Nephron (organoid): ENCODE results near the gene KDM6A.

Experiments used
- H3K27ac Mint-ChIP-seq, 3 experiments: 2 replicates each; pipeline ENCODE4 v1.8.0; 2020; ENCODE audit warnings: mixed read lengths in 3 of 3, mild to moderate bottlenecking in 2 of 3, moderate library complexity in 1 of 3
- H3K27me3 Mint-ChIP-seq: 2 replicates; pipeline ENCODE4 v1.8.0; 2021; ENCODE audit warnings: low read depth, mild to moderate bottlenecking, moderate library complexity, mixed read lengths
- H3K36me3 Mint-ChIP-seq: 2 replicates; pipeline ENCODE4 v1.8.0; 2020; ENCODE audit warnings: low read depth, mixed read lengths
- H3K4me1 Mint-ChIP-seq: 2 replicates; pipeline ENCODE4 v1.8.0; 2020; ENCODE audit warnings: mixed read lengths
- H3K4me3 Mint-ChIP-seq, 3 experiments: 2 replicates each; pipeline ENCODE4 v1.8.0; 2020; ENCODE audit warnings: mild to moderate bottlenecking in 3 of 3, mixed read lengths in 3 of 3, moderate library complexity in 2 of 3
- H3K9me3 Mint-ChIP-seq: 2 replicates; pipeline ENCODE4 v1.8.0; 2020; ENCODE audit warnings: mixed read lengths
- TF ChIP-seq, protein P1 (sequence below), 3 experiments: fragments of 200-600 bp; sonication (generic); IDR thresholded peaks; one replicate each; pipeline ENCODE4 v1.5.0; 2021; ENCODE audit warnings: antibody characterized with exemption in 3 of 3; ENCODE audit not compliant: unreplicated experiment in 3 of 3

KDM6A gene

DNA sequence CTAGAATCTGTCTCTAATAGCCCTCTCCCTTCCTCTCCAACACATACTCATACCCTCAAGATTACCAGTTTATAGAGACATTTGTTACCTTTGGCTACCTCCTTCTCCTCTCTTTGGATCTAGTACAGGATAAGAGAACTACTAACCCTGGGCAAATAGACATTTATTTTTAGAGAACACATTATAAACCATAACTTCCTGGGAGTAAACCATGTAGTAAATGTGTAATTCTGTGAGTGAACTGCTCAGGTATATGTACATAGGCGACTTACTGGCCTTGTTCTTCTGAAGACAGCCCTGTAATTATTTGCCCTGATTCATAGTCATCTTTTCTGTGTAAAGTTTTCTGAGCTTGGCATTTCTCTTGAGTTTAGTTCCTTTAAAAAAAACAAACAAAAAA is 94.2 kb downstream of the KDM6A start:
- H3K4me1 Mint-ChIP-seq = no peaks in the 10 kb centered on the region
- H3K27ac Mint-ChIP-seq = no peak overlapping the region
- TF ChIP-seq, protein P1, sequence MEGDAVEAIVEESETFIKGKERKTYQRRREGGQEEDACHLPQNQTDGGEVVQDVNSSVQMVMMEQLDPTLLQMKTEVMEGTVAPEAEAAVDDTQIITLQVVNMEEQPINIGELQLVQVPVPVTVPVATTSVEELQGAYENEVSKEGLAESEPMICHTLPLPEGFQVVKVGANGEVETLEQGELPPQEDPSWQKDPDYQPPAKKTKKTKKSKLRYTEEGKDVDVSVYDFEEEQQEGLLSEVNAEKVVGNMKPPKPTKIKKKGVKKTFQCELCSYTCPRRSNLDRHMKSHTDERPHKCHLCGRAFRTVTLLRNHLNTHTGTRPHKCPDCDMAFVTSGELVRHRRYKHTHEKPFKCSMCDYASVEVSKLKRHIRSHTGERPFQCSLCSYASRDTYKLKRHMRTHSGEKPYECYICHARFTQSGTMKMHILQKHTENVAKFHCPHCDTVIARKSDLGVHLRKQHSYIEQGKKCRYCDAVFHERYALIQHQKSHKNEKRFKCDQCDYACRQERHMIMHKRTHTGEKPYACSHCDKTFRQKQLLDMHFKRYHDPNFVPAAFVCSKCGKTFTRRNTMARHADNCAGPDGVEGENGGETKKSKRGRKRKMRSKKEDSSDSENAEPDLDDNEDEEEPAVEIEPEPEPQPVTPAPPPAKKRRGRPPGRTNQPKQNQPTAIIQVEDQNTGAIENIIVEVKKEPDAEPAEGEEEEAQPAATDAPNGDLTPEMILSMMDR (IDR thresholded peaks at IDR 0.05; ENCODE audit: unreplicated experiment in 3 of 3) = no peak
- peaks cover 48% of the 10 kb centered on the region for H3K36me3 Mint-ChIP-seq
- peaks cover 3% of the 10 kb centered on the region for H3K27me3 Mint-ChIP-seq
- peaks cover 30% of the 10 kb centered on the region for H3K9me3 Mint-ChIP-seq
- H3K4me3 Mint-ChIP-seq = no peak overlapping the region

DNA sequence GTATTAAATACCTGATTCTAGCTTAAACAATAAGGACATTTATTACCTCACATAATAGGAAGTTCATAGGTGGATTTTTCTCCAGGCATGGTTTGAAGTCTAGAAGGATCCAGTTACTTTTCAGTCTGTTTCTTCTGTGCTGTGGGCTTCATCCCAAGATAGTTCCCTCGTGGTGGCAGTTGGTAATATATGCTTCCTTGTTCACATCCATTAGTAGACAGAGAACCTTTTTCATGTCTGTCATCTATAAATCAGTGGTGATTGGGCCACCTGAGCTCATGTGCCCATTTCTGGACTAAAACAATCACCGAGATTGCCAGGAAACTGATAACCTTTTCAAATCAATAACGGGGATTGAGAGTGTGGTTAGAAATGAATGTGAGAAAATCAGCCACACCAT is 97.7 kb downstream of the KDM6A start:
- Mint-ChIP-seq H3K4me3 (no peak overlapping the region), H3K36me3 (peaks cover 49% of the 10 kb centered on the region), H3K4me1 (no peaks in the 10 kb centered on the region), H3K9me3 (peaks cover 42% of the 10 kb centered on the region), H3K27ac (no peak overlapping the region), H3K27me3 (peaks cover 3% of the 10 kb centered on the region)
- TF ChIP-seq, protein P1 (IDR thresholded peaks at IDR 0.05; ENCODE audit: unreplicated experiment in 3 of 3) = no peak

DNA sequence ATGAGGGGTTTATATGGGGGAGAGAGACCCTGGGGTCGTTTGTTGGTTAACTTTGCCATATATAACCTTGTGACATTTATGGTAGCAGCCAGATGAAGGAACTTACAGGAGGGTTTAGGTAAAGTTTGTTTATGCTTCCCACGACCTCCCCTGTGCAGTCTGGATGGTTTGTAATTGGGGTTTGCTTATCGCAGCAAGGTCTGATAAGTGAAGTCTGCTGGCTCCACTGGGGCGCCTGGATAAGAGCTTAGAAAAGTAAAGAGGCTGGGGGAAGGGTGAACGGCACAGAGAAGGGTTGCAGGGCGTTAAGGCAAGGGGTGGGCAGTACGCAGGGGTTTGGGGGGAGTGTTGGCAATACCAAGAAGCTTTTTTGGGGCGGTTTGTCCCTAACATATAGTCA is 98.7 kb downstream of the KDM6A start:
- no peak overlapping the region for H3K4me3 Mint-ChIP-seq
- peaks cover 42% of the 10 kb centered on the region for H3K9me3 Mint-ChIP-seq
- H3K36me3 Mint-ChIP-seq = peaks cover 52% of the 10 kb centered on the region
- peak overlapping the region in 1 of 3 experiments; percentile 29 for H3K27ac Mint-ChIP-seq
- TF ChIP-seq, protein P1 (IDR thresholded peaks at IDR 0.05; ENCODE audit: unreplicated experiment in 3 of 3) = no peak
- H3K27me3 Mint-ChIP-seq = peaks cover 3% of the 10 kb centered on the region
- H3K4me1 Mint-ChIP-seq = no peaks in the 10 kb centered on the region

DNA sequence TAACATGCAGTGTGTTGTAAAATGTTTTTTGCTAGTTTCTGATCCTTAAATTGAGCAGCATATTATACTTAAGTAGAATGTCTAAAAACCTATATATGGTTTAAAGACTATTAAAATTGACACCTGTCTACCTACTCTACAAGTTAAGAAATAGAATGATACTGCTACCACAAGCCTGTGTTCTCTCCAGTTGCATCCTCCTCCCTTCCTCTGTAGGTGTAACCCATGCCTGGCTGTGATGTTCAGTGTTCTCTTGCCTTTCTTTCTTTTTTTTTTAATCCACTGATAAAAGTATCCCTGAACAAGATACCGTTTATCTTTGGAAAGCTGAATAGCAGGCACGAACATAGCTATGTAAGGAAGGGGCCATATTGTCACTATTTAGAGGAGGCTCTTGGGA is 99.1 kb downstream of the KDM6A start:
- H3K4me3 Mint-ChIP-seq = no peak overlapping the region
- H3K27me3 Mint-ChIP-seq = peaks cover 3% of the 10 kb centered on the region
- H3K4me1 Mint-ChIP-seq = no peaks in the 10 kb centered on the region
- H3K36me3 Mint-ChIP-seq = peaks cover 54% of the 10 kb centered on the region
- TF ChIP-seq, protein P1 (IDR thresholded peaks at IDR 0.05; ENCODE audit: unreplicated experiment in 3 of 3) = no peak
- peaks cover 41% of the 10 kb centered on the region for H3K9me3 Mint-ChIP-seq
- H3K27ac Mint-ChIP-seq = no peak overlapping the region

DNA sequence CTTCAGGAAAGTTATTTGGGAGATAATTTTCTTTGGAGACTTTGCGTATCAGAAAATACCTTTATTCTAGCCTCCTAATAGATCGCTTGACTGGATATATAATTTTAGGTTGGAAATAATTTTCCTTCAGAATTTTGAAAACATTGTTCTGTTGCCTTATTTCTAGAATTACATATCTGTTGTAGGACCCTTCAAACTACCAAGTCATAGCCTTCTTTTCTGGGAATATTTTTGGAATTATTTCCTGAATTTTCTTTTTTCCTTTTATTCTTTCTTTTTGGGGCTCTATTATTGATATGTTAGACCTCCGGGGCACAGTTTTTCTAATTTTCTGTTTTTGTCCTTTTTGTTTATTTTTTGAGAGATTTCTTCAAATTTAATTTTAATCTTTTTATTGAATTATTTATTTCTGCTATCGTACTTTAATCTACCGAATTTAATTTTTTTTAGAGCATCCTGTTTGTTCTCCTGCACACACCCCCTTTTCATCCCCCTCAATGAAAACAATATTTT is 100.5 kb downstream of the KDM6A start:
- TF ChIP-seq, protein P1 (IDR thresholded peaks at IDR 0.05; ENCODE audit: unreplicated experiment in 3 of 3) = no peak
- Mint-ChIP-seq H3K4me1 (no peaks in the 10 kb centered on the region), H3K4me3 (no peak overlapping the region), H3K9me3 (peaks cover 37% of the 10 kb centered on the region), H3K27me3 (peaks cover 3% of the 10 kb centered on the region), H3K27ac (no peak overlapping the region), H3K36me3 (peaks cover 60% of the 10 kb centered on the region)

DNA sequence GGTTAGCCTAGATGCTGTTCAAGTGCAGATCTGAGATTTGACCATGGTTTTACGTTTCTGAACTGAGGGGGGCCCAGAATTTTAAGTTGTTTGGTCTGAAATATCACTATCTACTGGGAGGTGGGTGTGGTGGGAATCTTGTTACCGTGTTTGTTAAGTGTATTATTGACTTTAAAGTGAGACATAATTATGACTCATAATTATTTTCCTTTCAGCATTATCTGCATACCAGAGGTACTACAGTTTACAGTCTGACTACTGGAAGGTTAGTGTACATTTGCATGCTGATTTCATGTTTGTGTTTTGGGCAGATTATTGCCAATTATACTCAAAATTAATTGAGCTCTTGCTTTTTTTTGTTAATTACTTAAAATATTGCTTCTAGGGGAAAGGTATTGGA is 101.5 kb downstream of the KDM6A start:
- H3K4me3 Mint-ChIP-seq = no peak overlapping the region
- TF ChIP-seq, protein P1 (IDR thresholded peaks at IDR 0.05; ENCODE audit: unreplicated experiment in 3 of 3) = no peak
- peaks cover 3% of the 10 kb centered on the region for H3K27me3 Mint-ChIP-seq
- no peak overlapping the region for H3K27ac Mint-ChIP-seq
- H3K36me3 Mint-ChIP-seq = peaks cover 70% of the 10 kb centered on the region
- H3K9me3 Mint-ChIP-seq = peaks cover 44% of the 10 kb centered on the region
- no peaks in the 10 kb centered on the region for H3K4me1 Mint-ChIP-seq
